GM11168 (cell line): Measurements from ENCODE around the gene FBXW9.
"Not testable (repeated sequence)": the region's sequence is repeated elsewhere in the genome, so short reads cannot be mapped to it uniquely, and the experiment has no call there.

Experiments
- in situ Hi-C: fragments of 300-500 bp; cut with MboI; formaldehyde crosslinking; loops from one replicate; pipeline ENCODE4 v1.12.0; 2022; ENCODE audit warnings: low sequenced_read_pairs; ENCODE audit not compliant: unreplicated experiment

The FBXW9 gene

DNA sequence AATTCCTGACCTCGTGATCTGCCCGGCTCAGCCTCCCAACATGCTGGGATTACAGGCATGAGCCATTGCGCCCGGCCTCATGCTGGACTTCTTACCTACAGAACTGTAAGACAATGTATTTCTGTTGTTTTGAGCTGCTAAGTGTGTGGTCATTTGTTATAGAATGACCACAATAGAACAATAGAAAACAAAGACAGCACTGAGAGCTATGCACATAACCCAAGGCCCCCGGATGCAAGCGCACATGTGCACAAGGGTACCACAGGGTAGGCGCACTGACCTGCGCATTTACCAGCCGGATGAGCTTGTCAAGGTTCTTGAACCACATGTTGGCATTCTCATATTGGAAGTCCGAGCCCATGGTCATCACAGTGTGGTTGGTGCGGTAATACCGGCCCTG, 35.5 kb downstream of the FBXW9 start:
- in situ Hi-C loops, result no loop called here

DNA sequence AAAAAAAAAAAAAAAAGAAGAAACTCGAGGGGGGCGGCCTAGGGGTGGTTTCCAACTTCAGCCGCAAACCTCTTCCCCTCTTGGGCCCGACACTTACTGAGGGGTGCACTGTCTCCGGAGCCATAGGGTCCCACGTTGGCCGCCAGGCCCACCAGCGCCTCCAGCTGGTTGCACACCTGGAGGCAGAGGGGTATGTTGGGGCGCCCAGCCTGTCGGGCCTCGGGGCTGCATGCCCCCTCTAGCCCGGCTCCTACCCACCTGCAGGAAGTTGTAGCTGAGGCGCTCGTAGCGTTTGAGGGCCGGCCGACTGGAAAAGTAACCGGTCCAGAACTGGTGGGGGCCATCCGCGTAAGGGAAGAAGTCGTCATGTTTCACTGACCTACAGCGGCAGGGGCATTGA, 38.5 kb downstream of the FBXW9 start:
- in situ Hi-C loops, result no loop called here

DNA sequence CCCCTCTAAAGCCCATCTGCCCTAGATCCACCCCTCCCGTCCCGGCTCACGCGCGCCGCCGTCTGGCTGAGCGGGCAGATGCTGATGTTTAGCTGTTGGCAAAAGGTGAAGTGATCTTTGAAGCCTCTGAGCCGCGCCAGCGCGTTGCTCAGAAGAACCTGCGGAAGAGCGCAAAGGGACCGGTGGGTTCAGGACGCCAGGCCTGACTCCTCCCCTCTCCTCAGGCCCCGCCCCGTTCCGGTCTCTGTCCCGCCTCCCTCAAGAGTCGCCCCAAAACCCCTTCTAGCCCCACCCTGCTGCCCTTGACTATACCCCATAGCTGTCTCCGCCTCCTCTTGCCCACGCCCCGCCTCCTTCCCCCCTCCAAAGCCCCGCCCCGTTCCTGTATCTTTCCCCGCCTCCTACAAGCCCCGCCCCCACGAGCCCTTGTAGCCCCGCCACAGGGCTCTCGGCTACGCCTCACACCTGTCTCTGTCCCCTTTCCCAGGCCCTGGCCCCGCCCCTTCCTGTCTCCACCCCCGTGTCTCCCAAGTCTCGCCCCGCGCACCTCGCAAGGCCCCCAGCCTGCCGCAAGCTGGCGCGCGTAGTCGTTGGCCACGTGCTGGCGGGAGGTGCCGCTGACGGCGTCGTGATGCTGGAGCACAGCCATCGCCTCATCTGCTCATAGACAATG, 39.4 kb downstream of the FBXW9 start:
- in situ Hi-C loops, result no loop called here

DNA sequence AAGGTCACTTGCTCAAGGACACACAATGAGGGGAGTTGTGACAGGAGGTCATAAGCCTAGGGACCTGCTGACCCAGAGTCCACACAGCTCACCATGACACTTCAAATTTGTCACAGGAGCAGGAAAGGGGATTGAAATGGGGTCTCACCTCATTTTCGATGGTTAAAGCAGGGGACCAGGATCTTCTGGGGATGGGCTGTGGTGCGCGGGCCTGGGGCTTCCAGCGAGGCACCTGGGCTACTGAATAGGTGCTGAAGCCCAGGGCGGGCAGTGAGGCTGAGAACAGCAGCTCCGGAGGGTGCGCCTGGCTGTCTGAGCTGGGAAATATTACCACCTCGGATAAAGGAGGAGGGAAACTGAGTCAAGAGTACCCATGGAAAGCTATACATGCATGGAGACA, 40.9 kb downstream of the FBXW9 start:
- in situ Hi-C loops, result no loop called here

DNA sequence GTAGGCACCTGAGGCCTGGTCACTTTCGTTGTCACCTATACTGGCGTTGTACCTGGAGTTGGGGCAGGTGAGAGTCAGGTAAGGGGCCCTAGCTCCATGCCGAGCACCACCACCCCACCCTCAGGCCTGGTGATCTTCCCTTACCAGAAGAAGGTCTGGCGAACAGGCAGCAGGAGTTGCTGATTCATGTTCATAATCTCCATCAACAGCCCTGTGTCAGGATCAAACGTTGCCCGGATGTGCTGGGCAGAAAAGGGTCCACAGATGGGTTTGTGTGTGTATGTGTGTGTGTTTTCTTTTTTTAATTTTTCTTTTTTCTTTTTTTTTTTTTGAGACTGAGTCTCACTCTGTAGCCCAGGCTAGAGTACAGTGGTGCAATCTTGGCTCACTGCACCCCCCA, 44.2 kb downstream of the FBXW9 start:
- in situ Hi-C loops, result no loop called here

DNA sequence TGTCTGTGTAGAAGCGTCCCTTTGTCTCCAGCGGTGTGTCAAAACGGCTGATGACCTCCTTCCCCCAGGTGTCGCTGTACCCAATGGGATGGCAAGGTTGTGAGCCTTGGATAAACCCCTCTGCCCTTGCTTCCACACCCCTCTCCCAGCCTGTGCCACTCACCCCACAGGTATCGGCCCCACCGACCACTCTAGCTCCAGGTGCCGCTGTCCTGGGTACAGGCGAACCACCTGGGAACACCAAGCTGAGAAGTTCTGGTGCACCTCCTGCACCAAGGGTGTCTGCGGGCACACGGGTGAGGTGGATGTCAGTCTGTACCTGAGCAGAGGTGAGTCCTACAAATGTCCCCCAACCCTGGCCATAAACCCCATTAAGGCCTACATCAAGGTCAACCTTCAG, 46.5 kb downstream of the FBXW9 start:
- in situ Hi-C loops, result no loop called here

DNA sequence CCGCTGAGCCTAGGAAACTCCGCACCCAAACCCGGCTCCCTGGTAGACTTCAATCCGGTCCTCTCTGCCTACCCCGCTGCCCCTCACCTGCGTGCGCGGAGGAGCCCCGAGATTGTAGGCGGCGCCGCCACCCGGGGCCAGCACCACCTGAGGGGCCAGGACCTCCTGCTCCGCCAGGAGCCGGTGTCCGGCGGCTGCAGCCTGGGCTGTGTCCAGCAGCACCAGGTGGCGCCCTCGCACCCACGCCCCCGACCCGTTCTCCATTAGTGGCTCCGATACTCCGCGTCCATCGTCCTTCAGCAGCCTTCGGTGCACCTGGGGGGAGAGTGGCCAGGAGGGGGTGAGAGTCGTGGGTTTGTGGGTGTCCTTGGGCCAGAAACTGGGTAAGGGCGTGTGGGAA, 48.3 kb downstream of the FBXW9 start:
- in situ Hi-C loops, result no loop called here

DNA sequence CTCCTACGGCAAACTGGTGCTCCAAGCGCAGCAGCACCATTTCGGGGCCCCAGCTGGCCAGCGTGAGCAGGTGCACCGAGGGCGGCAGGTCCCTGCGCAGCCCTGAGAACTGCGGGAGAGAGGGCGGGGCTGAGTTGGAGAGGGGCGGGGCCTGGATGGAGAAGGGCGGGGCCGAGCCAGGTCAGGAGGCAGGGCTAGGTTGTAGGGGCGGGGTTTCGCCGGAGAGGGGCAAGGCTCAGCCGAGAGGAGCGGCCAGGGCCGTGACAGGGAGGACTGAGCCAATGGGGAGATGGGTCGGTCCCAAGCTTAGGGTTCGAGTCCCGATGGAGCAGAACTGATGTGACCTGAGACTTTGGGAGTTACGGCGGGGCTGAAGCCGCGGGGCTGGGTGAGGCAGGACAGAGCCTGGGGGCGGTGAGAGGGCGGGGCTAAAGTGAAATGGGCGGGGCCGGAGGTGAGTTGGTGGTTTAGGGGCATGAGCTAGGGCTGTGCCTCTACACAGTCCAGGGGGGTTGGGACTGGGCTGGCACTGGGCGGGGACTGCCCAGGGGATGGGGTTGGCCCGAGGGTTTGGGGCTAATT, 48.9 kb downstream of the FBXW9 start:
- in situ Hi-C loops, result no loop called here

DNA sequence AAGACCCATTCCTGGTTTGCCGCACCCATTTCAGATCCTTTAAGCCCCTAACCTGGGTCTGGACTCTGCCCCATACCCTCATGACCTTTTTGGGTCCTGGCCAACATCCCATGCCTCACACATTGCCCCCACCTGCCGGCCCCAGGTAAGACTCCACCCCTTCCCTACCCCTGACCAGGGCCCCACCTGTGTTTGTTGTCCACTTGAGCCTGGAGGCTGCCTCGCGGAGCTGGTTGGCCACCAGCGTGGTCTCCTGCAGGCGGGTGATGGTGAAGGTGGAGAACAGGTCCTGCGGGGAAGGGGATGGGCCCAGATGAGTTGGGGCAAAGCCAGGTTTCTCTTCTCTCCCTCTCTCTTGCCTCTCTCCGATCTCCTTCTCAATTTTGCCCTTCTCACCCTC, 49.4 kb downstream of the FBXW9 start:
- in situ Hi-C loops, result no loop called here

DNA sequence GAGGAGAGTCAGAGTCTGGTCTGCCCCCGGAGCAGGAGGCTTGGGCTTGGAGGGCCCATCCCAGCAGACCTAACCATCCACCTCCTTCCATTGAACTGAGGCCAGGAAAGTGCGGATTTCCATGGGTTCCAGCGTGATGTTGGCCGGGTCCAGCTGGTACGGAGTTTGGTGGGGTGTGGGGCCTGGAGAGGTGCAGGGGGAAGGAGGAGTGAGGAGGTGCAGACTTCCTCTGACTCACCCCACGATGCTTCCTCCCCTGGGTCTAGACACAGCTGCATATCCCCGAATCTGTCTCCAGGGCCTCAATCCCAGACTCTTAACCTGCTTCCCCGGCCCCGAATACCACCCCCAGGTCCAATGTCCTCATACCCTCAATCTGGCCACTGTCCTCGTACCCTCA, 49.9 kb downstream of the FBXW9 start:
- in situ Hi-C loops, result no loop called here

DNA sequence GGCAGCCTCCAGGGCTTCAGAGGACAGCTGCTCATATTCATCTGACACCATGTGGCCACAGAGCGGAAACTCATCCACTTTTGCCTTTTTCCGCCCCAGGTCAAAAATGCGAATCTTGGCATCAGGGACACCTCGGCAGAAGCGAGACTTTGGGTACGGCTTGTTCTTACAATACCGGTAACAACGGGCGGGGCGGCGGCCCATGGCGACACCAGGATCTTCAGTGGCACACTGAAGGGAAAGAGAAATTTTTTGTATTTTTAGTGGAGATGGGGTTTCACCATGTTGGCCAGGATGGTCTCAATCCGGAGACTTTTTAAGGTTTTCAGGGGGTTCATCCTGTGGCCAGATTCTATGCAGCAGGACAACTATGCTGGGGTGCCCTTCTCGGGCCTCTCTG, 52.7 kb downstream of the FBXW9 start:
- in situ Hi-C loops, result not testable (repeated sequence)

DNA sequence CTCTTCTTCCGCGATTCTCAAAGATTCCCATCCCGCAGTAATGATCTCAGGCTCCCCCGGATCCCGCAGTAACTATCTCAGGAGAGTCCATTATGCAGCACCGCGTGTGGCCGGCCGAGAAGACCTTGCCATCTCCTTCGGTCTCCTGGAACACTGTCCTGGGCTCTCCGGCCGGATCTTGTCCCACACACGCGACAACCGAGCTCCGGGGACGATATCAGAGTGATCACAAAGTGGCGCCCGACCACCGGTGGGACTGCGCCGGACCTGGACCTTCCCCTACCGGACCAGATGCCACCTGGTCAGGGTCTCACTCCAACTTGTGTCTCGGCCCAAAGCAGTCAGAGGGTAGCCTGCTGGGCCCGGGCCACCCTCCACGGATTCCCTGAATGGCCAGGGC, 53.9 kb downstream of the FBXW9 start:
- in situ Hi-C loops, result no loop called here

DNA sequence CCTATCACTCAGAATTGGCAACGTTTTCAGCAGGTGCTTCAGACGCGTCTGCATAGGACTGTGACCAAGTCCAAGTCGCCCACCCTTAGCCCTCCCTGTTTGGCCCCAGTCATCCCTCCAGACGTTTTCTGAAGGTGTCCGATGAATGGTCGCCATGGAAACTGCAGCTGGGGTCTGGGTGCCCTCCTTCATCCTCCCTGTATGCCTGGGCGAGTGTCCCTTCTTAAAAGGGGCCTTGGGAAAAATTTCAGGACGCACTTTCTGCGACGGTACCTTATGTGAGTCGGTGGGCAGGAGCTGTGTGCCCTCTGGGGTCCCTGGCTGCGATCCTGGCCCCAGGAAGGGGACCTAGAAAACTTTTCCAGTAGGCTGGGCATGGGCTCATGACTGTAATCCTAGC, 55.0 kb downstream of the FBXW9 start:
- in situ Hi-C loops, result no loop called here

DNA sequence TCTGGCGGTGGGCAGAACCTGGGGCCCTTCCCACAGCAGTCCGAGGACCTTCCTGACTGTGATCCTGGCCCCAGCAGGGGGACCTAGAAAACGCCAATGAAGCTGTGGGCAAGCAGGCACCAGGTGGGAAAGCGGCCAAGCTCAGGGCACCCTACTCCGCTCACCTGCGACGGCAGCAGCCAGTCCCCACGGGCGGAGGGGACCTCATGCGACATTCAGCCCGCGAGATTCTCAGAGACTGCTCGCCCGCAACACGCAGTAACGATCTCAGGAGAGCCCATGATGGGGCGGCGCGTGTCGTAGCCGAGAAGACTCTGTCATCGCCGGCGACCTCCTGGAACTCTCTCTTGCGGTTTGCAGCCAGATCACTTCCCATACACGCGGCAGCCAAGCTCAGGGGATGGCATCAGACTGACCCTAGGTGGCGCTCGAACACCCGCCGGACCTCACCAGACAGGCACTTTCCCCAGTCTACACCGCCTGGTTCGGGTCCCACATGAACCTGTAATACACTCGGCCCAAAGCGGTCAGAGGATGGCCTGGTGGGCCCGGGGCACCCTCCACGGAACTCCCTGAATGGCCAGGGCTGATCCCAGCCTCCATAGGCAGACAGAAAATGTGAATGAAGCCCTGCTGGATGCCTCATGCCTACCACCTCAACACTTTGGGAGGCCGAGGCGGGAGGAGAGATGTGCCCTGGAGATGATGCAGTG, 56.4 kb downstream of the FBXW9 start:
- in situ Hi-C loops, result no loop called here
